Activated T-cell treated with anti-CD3 and anti-CD28 coated beads for 1 hour (primary cell): ENCODE data around the gene FAM107B.
"Not testable (repeated sequence)": the region's sequence is repeated elsewhere in the genome, so short reads cannot be mapped to it uniquely, and the experiment has no call there.

Experiments used
- DNase-seq: peaks from one replicate; pipeline ENCODE4 v3.0.0-alpha.2; 2020; ENCODE audit warnings: low read depth

Gene FAM107B

DNA sequence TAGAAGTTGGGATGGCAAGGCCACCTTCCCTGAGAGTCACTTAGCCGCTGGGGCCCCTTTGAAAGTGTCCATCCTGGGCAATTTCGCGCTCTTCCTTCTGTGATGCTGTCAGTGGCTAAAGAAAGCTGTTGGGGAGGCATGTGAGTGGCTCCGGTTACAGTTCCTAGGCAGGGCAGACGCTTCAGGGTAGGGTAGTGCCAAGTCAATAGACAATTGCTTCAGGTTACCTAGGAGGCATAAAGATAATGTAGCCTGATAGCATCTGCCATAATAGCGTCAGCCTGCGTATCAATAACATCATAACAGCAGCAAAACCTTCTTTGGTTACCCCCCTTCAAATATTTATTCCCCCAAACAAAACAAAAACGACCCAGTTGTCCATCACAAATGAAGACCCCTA is at the start of gene FAM107B:
Gene FAM107B, minus strand, starts transcription at position 101 of the 400 bp plus-strand sequence. CDS start 234 bp downstream, outside the sequence.
- no peak for DNase-seq

DNA sequence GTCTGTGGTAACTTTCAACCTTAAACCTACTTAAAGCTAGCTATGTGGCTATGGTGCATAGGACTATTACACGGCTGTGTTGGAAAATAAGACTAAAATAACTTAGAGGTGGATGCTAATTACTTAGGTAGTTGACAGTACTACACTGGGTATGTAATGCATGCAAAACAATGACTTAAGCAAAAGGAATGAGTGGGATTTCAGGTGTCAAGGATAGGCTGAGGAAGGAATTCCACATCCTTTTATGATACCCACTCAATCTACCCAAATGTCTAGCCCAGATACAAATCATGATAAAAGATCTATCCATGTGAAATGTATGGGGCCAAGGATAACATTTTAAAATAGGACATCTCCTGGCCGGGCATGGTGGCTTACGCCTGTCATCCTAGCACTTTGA is 49.3 kb upstream of the FAM107B start:
- no peak for DNase-seq

DNA sequence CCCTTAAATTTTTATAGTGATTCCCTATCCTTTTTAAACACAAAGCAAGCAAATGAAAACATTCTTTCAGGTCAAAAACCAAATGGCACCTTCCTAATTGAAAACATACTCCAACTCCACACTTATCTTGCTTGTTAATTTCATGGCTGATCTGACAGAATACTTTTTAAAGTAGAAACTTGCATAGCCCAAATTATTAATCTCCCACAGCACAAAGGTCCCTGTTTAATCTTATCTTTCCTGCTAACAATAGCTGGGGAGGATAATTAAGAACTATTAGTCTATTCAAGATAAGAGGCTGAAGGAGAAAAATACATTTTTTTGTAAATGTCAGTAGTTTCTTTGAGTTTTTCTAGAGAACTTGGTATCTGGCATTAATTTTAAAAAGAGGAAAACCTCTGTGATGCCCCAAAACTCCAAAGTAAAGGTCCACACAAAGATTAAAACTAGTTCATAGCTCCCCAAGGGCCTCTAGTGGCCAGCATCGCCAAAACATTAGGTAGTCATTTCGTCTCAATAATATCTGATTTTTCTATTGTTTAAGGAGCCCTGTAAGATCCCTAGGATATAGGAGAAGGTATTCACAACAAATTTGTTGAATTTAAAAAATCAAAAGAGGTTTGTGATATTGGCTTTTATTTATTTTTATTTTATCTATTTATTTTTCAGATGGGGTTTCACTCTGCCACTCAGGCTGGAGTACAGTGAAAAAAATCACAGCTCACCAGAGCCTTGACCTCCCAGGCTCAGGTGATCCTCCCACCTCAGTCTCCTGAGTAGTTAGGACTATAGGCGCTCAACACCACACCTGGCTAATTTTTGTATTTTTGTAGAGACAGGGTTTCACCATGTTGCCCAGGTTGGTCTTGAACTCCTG is 48.4 kb upstream of the FAM107B start:
- DNase-seq = peak; percentile 11

DNA sequence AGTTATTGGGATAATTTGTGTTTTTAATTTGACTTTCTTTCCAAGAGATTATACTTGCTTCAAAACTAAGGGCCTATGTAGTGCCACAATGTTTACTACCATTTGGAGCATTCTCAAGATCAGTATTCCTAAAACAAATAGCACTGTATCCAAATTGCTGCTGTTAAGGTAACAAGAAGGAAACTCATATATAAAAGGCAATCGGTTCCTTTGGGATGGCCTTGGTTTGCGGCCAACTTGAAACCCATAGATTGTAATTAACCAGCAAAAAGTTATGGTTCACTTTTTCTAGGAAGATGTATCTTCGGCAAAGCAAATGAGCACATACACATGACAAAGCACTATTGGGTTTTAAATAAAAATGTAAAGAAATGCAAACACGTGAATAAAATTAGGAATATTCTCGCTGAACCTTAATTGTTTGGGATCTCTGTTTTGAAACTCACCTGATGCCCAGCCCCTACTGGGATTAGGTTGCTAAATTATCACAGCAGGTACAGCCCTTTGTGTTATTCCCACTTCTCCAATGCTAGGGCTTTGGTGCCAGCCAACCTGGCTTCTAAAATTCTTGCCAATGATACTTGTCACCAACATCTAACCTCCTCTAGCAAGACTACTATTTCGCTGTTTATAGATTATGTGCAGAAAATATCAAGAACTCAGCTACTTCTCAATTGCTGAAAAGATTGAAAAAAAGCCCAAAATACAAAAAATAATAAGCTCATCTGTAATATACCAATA is 47.1 kb upstream of the FAM107B start:
- DNase-seq = no peak

DNA sequence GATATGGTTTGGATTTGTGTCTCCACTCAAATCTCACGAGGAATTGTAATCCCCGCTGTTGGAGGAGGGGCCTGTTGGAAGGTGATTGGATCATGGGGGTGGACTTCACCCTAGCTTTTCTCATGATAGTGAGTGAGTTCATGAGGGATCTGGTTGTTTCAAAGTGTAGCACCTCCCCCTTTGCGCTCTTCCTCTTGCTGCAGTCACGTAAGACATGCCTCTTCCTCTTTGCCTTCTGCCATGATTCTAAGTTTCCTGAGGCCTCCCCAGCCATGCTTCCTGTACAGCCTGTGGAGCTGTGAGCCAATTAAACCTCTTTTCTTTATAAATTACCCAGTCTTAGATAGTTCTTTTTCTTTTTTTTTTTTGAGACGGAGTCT is 46.1 kb upstream of the FAM107B start:
- no peak for DNase-seq

DNA sequence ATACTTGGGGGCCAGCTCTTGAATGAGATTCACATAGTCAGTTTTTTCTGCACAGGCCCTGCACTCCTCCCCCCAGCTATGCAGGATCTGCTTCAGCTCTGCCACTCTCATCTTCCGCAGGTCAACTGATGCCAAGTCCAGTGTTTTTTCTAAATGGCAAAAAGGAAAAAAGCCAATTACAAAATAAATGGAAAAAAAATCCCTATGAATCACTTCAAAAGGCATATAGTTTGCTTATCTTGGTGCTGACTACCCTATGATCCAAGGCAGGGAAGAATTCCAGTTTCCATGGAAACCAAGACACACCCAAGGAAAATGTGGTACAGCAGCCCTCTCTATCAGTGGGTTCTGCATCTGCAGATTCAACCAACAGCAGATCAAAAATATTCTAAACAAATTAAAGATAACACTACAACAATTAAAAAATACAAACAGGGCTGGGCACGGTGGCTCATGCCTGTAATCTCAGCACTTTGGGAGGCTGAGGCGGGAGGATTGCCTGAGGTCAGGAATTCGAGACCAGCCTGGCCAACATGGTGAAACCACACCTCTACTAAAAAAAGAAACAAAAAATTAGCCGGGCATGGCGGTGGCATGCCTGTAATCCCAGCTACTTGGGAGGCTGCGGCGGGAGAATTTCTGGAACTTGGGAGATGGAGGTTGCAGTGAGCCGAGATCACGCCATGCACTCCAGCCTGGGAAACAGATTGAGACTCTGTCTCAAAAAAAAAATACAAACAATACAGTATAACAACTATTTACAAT is 45.5 kb upstream of the FAM107B start:
- no peak for DNase-seq

DNA sequence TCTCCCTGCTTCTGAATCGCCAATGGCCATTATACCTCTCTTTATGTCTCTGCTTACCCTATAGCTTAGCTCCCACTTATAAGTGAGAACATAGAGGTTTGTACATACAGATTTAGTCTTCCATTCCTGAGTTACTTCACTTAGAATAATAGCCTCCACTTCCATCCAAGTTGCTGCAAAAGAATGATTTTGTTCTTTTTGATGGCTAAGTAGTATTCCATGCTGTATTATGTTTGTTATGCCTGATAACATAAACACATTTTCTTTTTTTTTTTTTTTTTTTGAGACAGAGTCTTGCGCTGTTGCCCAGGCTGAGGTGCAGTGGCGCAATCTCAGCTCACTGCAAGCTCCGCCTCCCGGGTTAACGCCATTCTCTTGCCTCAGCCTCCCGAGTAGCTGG is 42.0 kb upstream of the FAM107B start:
- not testable (repeated sequence) for DNase-seq

DNA sequence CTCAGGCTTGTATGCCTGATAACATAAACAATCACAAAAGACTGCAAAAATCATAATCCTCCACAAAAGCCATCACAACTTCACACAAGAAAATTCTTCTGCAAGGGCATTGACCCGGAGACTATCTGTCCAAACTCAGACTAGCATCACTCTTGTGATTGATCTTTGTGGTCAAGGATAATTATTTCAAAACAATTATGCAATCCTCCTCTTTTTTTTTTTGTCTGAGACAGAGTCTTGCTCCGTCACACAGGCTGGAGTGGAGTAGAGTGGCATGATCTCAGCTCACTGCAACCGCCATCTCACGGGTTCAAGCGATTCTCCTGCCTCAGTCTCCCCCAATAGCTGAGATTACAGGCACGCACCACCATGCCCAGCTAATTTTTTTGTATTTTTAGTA is 41.0 kb upstream of the FAM107B start:
- DNase-seq = no peak

DNA sequence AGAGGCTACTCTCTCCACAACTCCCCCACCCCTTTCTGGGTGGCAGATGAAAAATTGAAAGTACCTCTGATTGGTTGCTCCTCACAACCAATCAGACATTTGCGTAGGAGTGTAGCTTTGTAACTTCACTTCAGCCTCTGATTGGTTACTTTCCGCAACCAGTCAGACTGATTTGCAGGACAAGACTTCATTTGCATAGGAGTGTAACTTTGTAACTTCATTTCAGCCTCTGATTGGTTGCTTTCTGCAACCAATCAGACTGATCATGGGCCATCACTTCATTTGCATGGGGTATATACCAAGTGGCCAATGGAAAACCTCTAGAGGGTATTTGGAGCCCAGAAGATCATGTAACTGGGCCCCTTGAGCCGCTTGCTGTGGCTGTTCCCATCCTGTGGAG is 37.6 kb upstream of the FAM107B start:
- DNase-seq = no peak

DNA sequence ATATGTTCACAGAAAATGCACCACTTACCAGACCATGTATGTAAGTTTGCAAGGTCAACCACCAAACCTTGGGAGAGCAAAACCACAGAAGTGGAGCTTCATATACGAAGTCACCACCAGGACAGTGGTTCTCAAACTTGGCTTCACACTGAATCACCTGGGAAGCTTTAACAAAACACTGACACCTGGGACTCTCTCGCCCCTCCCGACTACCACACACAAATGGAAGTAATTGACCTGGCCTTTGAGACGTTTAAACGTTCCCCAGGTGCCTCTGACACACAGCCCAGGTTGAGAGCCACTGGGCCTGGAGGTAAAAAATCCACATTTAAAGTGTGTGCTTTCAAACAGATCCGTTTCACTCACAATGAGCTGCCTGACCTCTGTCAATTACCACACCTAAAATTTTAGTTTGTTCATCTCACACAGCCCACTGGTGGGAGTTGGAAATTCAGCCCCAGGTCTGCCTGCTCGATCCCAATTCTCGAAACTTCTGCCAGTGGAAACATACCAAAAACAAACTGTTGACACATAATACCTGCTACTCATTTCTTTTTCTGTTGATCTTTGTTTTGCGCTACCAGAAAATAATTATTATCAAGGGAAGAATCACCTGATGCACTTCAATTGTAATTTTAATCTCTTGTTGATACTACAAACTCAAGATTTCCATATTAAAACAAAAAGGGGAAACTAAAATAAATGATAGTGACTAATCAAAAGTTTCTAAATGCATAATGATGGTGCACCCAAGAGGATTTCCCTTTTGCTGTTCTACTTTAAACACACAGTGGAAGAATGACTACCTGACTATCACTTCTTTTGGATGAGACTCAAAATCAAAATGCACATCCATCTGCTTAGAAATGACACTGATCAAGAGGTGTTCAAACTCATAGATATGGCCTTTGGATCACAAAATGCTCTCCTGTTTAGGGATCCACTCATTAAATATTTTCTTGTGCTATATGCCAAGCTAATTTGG is 36.6 kb upstream of the FAM107B start:
- DNase-seq = no peak

DNA sequence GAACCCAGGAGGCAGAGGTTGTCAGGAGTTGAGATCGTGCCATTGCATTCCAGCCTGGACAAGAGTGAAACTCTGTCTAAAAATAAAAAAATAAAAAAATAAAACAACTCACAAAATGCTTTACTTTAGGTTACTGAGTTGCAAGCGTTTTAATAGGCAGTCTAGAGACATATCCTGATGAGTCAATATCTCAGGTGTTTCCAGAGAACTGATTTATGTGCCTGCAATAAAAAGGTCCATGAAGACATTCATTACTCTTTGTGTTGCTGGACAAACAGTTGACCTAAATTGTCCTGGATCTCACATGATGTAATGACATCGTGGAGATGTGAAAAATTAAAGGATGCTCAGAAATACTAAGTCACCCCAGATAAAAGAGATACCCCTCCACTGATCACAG is 31.6 kb upstream of the FAM107B start:
- DNase-seq = no peak

DNA sequence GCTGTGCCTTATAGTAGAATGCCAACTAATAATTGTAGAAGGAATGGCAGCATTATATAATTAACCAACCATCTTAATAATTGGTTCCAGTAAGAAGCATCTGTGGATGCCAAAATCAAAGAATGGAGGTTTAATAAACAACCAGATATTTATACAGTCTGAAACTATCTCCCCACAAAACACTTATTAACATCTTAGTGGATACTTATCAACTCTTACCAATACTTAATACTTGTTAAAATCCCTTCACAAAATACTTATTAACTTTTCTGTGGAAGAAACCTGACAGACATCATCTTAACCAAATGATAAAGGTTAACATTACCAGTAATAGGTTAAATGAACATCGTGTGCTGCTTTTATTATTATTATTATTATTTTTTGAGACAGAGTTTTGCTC is 29.1 kb upstream of the FAM107B start:
- DNase-seq = no peak

DNA sequence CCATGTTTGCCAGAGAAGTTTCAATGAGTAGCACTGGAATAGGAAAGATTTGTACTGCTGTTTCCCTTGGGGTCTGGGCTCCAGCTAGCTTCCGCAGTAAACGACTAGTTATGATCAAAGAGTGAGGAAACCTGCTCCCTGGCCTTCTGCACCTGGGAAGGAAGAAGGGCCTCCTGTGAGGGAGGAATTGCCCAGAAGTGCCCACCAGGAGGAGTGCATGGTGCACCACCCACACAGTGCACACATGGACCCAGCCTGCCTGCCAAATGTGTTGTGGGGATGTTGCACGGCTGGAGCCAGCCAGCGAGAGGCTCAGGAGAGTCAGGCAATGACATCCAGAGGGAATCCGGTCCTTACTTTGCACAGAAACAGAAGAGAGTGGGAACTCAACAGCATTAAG is 27.0 kb upstream of the FAM107B start:
- no peak for DNase-seq

DNA sequence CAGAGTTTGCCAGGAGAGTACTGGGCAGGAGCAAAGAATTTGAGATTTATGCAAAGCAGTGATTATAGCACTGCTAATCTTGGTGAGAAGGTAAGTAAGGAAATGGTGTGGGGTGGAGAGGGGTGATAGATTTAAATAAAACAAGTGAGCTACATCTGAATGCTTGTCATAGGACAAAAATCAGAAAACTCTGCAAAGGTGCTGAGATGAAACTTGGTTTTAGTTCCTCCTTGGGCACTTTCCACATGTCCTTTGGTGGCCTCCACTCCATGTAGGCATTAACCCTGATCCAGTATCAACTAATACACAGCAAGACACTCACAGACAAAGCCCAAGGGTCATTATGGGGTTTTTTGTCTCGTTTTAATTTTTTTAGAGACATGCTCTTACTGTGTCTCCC is 25.7 kb upstream of the FAM107B start:
- DNase-seq = no peak

DNA sequence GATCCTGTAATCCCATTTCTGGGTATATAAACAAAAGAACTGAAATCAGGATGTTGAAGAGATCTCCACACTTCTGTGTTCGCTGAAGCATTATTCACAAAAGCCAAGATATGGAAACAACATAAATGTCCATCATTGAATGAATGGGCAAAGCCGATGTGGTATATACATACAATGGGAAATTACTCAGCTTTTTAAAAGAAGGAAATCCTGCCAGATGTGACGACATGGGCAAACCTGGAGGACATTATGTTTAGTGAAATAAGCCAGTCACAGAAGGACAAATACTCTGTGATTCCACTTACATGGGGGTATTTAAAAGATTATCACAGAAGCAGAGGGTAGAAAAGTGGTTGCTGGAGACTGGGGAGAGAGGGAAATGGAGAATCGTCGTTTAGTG is 23.9 kb upstream of the FAM107B start:
- no peak for DNase-seq

DNA sequence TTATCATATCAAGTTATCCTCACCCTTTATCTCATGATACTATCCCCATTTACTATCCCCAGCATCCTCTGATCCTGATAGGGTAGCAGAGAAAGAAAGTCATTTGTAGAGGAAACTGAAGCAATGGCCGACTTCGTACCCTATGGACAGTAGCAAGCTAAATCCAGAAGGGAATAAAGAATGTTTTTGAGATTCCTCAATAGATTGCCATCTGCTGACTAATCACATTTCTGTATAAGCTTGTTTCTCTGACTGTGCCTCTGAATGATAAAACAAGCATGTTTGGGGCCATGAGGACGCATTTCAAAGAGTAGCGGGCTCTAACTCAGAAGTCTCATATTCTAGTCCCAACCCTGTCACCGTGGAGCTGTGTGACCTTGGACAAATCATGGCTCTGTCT is 13.2 kb upstream of the FAM107B start:
- no peak for DNase-seq

DNA sequence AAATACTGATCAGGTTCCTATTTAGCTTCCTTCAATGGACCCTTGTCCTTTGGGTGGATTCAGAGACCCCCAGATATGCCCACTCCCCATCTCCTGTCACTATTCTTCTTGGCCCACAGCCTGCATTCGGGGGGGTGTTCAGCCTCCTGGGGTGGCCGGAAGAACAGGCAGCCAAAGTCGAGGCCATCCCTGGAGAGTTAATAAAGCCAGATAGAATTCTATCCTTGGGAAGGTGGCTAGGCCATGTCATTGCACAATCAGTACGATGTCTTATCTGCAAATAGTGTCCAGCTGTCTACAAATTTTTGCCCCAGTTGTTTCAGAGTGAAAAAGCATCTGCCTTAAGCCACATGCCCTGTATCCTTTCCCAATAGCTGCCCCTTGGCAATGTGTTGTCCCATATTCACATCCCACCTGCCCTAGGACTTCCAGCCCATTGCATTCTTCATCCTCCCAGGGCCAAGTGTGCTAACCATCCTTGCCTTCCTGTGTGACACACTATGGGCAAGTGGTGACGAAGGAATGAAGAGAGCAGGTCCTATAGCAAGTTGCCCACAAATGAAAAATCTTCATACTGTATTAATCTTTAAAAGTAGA is 9.9 kb upstream of the FAM107B start:
- no peak for DNase-seq

DNA sequence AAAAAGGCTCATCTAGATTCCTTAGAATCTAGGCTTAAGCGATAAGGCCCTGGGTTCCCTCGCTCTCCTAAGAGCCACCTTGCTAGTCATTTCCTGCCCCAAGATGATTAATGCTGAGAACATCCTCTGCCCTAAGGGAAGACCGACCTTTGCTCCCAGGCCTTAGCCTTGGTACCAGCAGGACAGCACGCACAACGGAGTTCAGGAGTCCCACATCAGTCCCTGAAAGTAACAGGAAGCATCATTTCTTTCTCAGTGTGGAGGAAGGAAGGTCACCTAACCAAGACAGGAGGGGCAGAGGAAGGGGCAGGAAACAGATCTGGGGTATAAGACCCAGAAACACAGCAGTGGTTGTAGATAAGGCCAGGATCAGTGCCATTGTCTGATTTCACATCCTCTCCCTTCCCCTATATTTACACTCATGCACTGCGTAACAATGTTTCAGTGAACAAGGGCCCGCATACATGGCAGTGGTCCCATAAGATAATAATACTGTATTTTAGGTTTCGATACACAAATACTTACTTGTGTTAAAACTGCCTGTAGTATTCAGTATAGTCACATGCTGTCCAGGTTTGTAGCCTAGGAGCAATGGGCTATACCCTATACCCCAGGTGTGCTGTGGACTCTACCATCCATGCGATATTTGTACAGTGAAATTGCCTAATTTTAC is 8.1 kb upstream of the FAM107B start:
- DNase-seq = no peak

DNA sequence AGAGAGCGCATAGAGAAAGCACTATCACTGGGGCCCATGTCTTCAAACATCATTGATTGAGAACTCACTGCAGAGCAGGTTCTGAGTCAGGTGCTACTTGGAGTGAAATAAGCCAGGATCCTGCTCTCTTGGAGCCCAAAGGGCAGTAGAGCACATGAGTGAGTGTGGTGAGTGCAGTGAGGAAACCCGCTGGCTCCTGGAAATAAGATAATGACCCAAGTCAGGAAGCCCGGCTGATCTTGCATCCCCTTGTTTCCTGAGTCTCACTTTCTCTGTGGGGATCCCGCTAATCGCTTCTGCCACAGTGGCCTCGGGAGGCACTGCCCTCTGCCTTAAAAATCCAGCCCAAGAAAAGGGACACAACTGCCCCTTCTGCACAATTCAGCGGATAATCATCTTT is 7.1 kb upstream of the FAM107B start:
- no peak for DNase-seq

DNA sequence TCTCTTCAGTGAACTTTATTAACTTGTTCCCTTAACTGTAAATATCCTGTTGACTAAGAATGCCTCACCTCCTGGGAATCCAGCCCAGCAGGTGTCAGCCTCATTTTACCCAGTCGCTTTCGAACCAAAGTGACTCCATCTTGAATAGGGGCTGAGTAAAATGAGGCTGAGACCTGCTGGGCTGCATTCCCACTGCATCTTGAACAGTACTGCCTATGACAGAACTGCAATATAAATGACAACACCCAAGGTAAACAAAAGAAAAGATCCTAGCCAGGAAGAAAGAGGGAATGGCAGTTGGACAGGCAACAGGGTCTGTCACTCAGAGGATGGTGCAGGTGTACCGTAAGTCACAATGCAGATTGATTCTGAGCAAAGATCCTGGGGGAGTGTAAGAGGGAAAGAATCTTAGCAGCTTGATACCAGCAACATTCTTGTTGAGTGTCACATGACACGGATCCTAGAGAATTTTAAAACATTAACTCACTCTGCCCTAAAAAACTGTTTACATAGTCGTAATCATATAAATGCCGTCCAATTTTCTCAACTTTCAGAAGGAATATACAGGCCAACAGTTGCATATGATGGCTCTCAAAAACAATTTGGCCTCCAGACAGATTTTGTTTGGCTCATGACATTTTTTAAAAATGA is 4.4 kb upstream of the FAM107B start:
- DNase-seq = no peak
